GM18498 (cell line): ENCODE results near the gene SLC66A3.
A peak's percentile ranks its signal among the peaks of the same experiment; 100 is the strongest.

Experiments used
- ATAC-seq: cut with Tn5 transposase; IDR thresholded peaks from one replicate; pipeline ENCODE4 v1.9.1; 2021; ENCODE audit warnings: mild to moderate bottlenecking, moderate library complexity; ENCODE audit not compliant: unreplicated experiment

SLC66A3 gene

GRCh38 chr2:11155381-11156035 is at the start of gene SLC66A3:
Gene SLC66A3 (plus strand): TSS chr2:11155467. CDS start chr2:11155547, 80 bp downstream.
- ATAC-seq: peak; percentile 82

- no peak for ATAC-seq
Observed at GRCh38 chr2:11109002-11109401, 46.3 kb upstream of the SLC66A3 start.

DNA sequence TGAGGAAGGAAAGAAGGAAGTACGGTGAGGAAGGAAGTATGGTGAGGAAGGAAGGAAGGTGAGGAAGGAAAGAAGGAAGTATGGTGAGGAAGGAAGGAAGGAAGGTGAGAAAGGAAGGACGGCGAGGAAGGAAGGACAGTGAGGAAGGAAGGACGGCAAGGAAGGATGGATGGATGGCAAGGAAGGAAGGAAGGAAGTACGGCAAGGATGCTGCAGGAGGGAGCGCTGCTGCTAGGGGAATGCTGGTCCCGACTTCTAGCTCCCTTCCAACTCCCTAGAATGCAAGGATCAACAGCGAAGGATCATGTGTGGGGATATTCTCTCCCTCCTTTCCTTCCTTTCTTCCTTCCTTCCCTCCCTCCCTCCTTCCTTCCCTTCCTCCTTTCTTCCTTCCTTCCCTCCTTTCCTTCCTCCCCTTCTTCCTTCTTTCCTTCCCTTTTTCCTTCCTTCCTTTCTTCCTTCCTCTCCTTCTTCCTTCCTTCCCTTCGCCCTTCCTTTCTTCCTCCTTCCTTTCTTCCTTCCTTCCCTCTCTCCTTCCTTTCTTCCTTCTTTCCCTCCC is 42.3 kb upstream of the SLC66A3 start:
- no peak for ATAC-seq

DNA sequence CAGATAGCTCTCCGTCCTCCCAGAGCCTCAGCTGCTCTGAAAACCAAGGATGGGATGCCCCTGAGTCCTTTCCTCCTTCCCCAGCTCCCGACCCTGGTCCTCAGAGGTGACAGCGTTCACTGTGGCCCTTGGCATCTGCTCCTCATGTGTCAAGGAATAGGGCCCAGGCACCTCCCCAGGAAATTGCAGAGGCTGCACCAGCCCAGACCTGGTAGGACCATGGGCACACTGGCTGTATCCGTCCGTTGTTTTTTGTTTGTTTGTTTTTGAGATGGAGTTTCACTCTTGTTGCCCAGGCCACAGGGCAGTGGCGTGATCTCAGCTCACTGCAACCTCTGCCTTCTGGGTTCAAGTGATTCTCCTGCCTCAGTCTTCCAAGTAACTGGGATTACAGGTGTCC is 37.5 kb upstream of the SLC66A3 start:
- ATAC-seq: no peak

DNA sequence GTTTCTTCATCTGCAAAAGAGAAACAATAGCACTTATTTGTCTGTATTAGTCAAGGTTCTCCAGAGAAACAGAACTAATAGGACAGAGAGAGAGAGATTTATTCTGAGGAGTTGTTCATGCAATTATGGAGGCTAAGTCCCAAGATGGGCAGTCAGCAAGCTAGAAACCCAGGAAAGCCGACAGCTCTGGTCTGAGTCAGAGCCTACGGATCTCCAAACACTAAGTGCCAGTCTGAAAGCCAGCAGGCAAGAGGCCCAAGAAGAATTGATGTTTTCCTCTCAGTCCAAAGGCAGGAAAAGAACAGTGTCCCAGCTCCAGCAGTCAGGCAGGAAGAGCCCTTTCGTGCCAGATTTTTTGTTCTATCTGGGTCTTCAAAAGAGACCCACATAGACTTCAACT is 36.5 kb upstream of the SLC66A3 start:
- no peak for ATAC-seq

DNA sequence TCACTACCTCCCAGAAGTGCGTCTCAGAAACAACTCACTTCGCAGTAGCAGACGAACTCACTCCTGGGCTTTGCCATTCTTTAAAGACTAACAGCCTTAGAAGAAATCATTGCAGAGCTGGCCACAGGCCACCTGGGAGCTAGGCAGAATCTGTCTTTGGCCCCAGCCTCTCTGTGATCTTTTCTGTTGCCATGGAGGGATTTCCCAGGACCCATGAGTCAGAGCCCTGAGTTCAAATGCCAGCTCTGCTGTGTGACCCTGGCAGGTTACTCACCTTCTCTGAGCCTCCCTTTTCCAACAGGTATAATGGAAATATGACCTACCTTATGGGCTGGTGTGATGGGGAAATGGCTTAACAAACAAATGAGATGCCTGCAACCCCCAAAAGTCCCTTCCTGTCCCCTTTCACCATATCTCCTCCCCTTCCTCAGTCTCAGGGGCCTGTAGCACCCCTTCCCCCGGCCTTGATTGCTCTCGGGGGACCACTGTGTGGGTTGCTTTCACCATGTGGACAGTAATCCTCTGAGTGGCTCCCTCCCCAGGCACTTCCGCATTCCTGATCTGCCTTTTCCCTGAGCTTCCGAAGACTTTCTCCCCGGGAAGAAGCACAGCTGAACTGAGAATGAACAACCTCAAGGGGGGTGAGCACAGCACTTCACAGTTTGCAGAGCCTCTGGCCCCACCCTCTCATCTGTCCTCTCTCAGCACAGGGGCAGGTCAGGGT is 34.0 kb upstream of the SLC66A3 start:
- no peak for ATAC-seq

DNA sequence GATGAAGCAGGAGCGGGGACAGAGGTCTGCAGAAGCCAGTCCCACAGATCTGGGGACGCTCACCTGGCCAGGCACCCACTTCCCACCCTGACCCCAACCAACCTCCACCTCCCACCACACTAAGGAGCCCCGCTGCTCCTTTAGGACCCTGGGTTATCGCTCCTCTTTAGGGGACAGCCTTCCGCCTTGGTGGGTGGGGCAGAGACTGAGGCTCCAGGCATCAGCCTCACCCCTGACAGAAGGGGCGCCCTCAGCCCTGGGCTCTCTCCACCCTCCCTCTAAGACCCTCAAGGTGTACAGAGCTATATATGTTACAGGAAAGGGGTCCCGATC is 33.5 kb upstream of the SLC66A3 start:
- ATAC-seq: no peak

DNA sequence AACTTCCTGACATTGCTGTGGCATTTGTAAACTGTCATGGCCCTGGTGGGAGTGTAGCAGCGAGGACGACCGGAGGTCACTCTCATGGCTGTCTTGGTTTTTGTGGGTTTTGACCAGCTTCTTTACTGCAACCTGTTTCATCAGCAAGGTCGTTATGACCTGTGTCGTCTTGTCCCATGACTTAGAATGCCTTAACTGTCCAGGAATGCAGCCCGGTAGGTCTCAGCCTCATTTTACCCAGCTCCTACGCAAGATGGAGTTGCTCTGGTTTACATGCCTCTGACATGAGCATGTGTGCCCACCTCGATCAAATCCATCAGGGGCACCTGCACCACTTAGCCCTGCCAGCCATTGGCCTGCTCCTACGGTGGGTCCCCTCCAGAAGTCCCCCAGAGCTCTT is 32.9 kb upstream of the SLC66A3 start:
- ATAC-seq: no peak

- ATAC-seq: no peak
Observed at GRCh38 chr2:11123001-11123809, 32.1 kb upstream of the SLC66A3 start.

GRCh38 chr2:11123856-11124759 is 31.2 kb upstream of the SLC66A3 start:
- ATAC-seq: no peak

- ATAC-seq: no peak
Observed at GRCh38 chr2:11124760-11125068, 30.6 kb upstream of the SLC66A3 start.

DNA sequence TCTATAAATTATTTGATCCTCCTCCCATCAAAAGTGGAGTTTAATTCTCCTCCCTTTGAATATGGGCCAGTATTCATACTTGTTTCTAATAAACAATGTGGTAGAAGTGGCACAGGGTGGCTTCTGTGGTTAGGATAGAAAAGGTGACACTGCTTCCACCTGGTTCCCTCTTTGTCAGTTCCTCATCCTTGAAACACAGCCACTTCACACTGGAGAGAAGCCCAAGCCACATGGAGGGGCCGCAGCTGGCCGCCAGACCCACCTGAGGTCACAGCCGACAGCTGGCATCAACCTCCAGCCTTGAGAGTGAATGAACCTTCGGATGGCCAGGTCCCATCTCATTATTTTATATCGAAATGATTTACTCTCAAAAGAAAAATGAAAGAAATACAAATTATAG is 27.5 kb upstream of the SLC66A3 start:
- ATAC-seq: no peak

DNA sequence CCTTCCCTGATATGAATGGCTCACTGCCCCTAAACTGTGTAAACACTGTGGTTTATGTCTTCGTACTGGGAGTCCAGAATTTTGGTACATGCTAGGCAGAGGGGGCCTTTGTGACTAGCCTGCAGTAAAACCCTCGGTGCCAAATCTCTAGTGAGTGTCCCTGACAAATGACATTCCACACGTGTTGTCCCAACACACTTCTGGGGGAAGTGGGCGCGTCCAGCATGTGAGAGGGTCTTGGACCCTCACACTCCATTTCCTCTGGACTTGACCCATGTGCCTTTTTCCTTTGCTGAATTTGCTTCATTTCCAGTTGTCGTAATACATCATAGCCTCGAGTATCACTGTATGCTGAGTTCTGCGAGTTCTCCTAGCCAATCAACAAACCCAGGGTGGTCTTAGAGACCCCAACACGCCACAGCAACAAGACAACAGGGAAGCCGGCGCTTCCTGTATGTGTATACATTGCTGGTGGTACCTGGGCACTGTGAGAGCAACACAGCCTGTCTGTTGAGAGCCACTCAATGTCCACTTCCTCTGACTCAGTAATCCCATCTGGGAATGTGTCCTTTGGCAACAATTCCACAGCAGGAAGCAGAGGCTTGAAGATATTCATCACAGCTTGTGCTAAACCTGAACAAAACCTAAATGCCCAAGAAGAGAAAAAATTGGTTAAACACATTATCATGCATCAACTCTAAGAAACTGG is 26.9 kb upstream of the SLC66A3 start:
- ATAC-seq: no peak

DNA sequence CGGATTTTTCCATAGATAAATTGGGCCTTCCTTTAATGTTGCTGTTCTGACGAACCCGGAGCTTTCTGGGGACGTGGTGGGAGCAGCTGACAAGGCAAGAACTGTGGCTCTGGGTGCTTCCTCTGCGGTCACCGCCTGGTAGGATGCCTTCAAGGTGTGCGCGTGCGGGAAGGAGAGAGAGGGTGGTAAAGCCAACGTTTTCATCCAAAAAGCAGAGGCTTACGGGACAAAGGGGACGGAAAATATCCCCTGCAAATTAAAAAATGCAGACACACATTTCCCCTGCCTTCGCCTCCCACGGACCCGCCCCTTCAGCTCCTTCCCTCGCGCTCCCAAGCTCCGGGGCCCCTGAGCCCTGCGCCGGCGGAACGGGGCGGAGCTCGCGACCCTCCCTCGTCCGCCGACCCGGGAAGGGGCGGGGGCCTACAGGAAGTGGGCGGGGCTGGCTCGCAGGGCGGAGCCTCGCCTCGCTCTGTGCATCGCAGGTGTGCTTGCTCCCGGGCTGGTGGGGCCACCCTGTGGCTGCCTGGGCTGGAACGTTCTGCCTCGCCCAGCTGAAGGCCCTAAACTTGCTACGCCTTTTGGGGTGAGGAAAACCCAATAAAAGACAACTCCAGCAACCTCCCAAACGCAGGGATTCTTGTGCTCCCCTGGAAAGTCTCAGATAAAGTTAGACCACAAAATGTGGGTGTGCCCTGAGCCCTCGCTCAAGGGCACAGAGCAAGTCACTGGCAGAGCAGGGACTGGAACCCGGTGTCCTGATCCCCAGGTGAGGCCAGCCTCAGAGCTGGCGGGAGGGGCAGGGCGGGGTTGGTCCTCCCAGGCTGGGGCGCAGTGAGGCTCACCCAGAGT is 25.4 kb upstream of the SLC66A3 start:
- ATAC-seq: peak; percentile 74

DNA sequence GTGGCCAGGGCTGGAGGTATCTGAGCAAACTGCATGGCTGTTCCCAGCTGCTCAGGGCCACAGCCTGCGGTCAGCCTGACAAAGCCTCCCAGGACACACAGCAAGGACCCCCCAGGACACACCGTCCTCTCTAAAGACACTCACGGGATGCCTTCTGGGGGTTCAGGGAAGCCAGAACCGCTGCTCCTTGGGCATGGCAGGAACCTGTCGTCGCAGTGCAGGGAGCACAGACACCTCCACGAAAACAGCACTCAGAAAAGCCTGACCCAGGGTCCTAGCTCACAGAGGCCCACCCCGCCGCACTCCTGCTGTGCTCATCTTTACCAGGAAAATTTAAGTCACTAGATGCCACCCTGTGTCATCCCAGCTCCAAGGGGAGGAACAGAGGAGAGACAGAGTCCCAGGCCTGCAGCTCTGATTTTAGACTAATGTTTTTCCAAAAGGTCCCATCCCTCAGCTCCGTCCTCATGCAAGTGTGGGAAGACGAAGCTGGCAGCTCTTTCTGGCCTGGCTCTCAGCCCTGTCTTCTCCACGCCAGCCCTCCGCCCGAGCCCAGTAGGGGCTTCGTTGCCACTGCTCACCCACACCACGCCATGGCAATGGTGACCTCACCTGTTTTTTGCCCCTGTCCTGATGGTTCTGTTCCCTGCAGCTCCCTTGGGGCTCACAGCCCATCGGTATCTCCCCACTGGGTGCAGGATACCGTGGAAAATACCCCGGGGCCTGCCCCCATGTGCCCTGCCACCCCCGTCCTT is 23.9 kb upstream of the SLC66A3 start:
- no peak for ATAC-seq

- ATAC-seq: no peak
Observed at GRCh38 chr2:11132036-11132671, 23.1 kb upstream of the SLC66A3 start.

DNA sequence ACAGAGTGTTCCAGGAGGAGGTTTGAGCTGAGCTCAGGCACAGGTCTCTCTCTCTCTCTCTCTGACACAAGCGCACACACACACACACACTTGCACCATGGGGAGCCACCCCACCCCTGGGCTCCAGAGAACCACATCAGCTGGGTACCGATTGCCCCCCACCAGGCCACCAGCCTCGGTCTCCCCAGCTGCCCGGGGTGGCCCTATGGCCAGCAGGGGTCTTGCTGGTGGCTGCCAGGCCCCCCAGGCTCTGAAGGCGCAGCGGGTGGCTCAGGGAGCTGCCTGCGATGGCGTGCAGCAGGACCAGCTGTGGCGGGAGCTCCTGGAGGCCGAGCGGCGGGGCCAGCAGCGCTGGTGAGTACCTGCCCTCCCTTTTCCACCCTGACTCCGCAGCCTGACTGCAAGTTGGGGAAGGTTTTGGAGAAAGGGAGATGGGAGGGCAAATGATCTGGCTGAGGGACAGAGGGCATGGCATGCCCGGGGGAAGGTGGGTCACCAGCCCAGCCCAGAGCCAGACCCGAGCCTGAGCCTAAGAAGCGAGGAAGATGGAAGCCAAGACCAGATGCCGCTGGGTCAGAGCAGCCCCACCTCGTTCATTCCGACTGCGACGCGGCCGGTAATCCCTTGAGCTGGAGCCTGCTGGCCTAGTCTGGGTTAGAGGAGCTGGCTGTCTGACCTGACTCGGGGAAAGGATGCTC is 21.9 kb upstream of the SLC66A3 start:
- ATAC-seq: no peak
